HUES6 (cell line): Measurements from ENCODE around the gene OBSCN.
A peak's percentile ranks its signal among the peaks of the same experiment; 100 is the strongest.

Experiments used
- H3K27ac ChIP-seq: 2 replicates; pipeline ENCODE4 v1.7.0; 2013; ENCODE audit warnings: low read depth, mild to moderate bottlenecking, low read length, inconsistent platforms
- H3K27me3 ChIP-seq: 2 replicates; pipeline ENCODE4 v1.6.1; 2013; ENCODE audit warnings: low read length; ENCODE audit not compliant: control insufficient read depth, insufficient read depth
- H3K36me3 ChIP-seq: 2 replicates; pipeline ENCODE4 v1.6.1; 2013; ENCODE audit warnings: low read length; ENCODE audit not compliant: control insufficient read depth, insufficient read depth
- H3K4me1 ChIP-seq: 2 replicates; pipeline ENCODE4 v1.6.1; 2013; ENCODE audit warnings: low read length; ENCODE audit not compliant: control insufficient read depth, insufficient read depth
- H3K4me3 ChIP-seq: 2 replicates; pipeline ENCODE4 v1.5.1; 2013; ENCODE audit warnings: low read depth, low read length
- H3K9ac ChIP-seq: one replicate; pipeline ENCODE4 v1.6.1; 2013; ENCODE audit warnings: mild to moderate bottlenecking, low read length
- H3K9me3 ChIP-seq: 2 replicates; pipeline ENCODE4 v1.6.1; 2013; ENCODE audit warnings: low read depth, low read length; ENCODE audit not compliant: control insufficient read depth, insufficient read depth

OBSCN gene

GRCh38 chr1:228404107-228404720 is 196.4 kb downstream of the OBSCN start:
- peaks cover 15% of the 10 kb centered on the region for H3K4me1 ChIP-seq
- no peak overlapping the region for H3K9ac ChIP-seq
- H3K36me3 ChIP-seq: peaks cover 48% of the 10 kb centered on the region
- H3K4me3 ChIP-seq: peak overlapping the region; percentile 99
- H3K27me3 ChIP-seq: peaks cover 4% of the 10 kb centered on the region; the same call in 1 of the 2 replicates
- H3K9me3 ChIP-seq: no peaks in the 10 kb centered on the region
- H3K27ac ChIP-seq: no peak overlapping the region

GRCh38 chr1:228405200-228405978 is 197.5 kb downstream of the OBSCN start:
- H3K4me3 ChIP-seq: peak overlapping the region; percentile 99
- peaks cover 36% of the 10 kb centered on the region for H3K36me3 ChIP-seq
- peaks cover 15% of the 10 kb centered on the region for H3K4me1 ChIP-seq
- peak overlapping the region; percentile 96; the same call in 1 of the 2 replicates for H3K27ac ChIP-seq
- H3K9me3 ChIP-seq: no peaks in the 10 kb centered on the region
- peaks cover 4% of the 10 kb centered on the region; the same call in 1 of the 2 replicates for H3K27me3 ChIP-seq
- peak overlapping the region; percentile 97 for H3K9ac ChIP-seq

GRCh38 chr1:228405979-228406228 is 198.1 kb downstream of the OBSCN start:
- Histone ChIP-seq H3K36me3 (peaks cover 31% of the 10 kb centered on the region), H3K9me3 (no peaks in the 10 kb centered on the region), H3K4me3 (peak overlapping the region; percentile 99), H3K27me3 (peaks cover 4% of the 10 kb centered on the region; the same call in 1 of the 2 replicates), H3K9ac (peak overlapping the region; percentile 97), H3K4me1 (peaks cover 15% of the 10 kb centered on the region), H3K27ac (peak overlapping the region; percentile 96; the same call in 1 of the 2 replicates)

GRCh38 chr1:228407106-228408040 is 199.5 kb downstream of the OBSCN start:
- Histone ChIP-seq H3K4me3 (peak overlapping the region; percentile 85), H3K27ac (no peak overlapping the region), H3K27me3 (peaks cover 4% of the 10 kb centered on the region; the same call in 1 of the 2 replicates), H3K9ac (peak overlapping the region; percentile 70), H3K4me1 (peaks cover 15% of the 10 kb centered on the region), H3K9me3 (no peaks in the 10 kb centered on the region), H3K36me3 (peaks cover 21% of the 10 kb centered on the region)

DNA sequence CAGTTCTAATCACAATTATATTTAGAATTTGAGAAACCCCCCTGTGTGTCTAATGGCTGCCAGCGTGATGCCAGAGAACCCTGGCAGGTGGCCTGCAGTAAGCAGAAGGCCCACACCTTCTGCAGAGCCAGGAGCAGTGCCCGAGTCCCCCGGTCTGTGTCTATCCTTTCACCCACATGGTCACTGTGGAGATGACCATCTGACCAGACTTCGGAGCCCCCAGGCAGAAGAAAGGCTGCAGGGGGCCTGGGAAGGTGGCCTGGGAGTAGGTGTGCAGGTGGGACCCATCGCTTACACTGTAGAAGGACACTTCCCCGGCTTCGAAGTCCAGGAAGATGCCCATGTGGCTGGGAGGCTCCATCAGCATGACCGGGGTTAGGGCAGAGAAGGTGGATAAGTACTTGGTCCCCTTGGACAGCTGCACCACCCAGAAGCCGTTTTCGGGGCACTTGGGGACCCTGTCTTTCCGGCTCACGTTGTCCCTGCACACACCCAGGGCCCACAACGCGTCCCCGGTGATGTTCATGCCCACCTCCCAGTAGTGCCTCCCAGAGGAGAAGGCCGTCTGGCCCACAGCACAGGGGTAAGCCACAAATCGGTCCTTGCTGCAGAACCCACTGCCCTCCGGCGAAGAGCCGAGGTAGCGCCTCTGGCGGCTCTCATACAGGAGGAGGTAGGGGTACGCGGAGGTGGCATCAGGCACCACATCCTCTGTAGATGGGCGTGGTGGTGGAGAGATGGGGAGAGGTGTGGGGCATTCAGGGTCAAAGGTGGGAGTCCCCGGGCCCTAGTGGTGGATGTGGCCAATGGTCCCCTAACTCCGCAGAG is 200.4 kb downstream of the OBSCN start:
- Histone ChIP-seq H3K27ac (no peak overlapping the region), H3K4me3 (peak overlapping the region; percentile 85), H3K9ac (no peak overlapping the region), H3K4me1 (peaks cover 15% of the 10 kb centered on the region), H3K36me3 (peaks cover 13% of the 10 kb centered on the region), H3K9me3 (no peaks in the 10 kb centered on the region), H3K27me3 (peaks cover 4% of the 10 kb centered on the region; the same call in 1 of the 2 replicates)

- H3K4me3 ChIP-seq: no peak overlapping the region
- H3K27me3 ChIP-seq: peaks cover 10% of the 10 kb centered on the region
- no peak overlapping the region for H3K9ac ChIP-seq
- H3K4me1 ChIP-seq: peaks cover 15% of the 10 kb centered on the region
- H3K36me3 ChIP-seq: peaks cover 12% of the 10 kb centered on the region; the same call in 1 of the 2 replicates
- no peak overlapping the region for H3K27ac ChIP-seq
- no peaks in the 10 kb centered on the region for H3K9me3 ChIP-seq
Measured at GRCh38 chr1:228408869-228409805, 201.3 kb downstream of the OBSCN start.

DNA sequence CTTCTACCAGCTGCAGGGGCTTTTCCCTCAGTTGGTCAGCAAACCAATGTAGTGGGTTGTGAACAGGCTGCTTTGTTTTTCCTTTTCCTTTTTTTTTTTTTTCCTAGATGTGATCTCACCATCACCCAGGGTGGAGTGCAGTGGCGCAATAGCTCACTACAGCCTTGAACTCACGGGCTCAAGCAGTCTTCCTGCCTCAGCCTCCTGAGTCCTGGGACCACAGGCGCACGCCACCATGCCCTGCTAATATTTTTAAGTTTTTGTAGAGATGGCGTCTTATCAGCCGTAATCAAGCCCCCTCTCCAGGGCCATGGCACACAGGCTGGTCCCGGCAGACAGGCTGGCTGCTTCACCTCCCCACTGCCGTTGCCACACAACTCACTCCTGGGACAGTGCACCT is 202.2 kb downstream of the OBSCN start:
- Histone ChIP-seq H3K9me3 (no peaks in the 10 kb centered on the region), H3K9ac (no peak overlapping the region), H3K27ac (no peak overlapping the region), H3K27me3 (peaks cover 18% of the 10 kb centered on the region), H3K36me3 (0 out of 2 replicates have a peak, but pooled peaks cover 4% of the 10 kb centered on the region), H3K4me3 (no peak overlapping the region), H3K4me1 (peaks cover 11% of the 10 kb centered on the region)

DNA sequence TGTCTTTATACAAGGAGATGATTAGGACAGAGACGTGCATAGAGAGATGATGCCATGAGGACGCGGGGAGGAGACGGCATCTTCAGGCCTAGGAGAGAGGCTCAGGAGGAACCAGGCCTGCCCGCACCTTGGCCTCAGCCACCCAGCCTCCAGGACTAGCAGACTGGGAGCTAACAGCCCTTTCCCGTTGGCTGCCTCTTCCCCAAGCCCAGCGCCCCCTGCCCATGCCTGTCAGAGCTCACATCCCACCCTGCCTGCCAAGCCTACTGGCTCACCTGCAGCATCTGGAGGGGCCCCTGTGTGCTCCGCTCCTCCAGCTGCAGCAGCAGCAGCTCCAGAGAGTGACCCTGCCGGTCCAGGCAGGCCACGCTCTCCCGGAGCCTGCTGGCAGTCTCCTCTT is 202.8 kb downstream of the OBSCN start:
- no peak overlapping the region for H3K27ac ChIP-seq
- peaks cover 13% of the 10 kb centered on the region for H3K4me1 ChIP-seq
- no peak overlapping the region for H3K4me3 ChIP-seq
- 0 out of 2 replicates have a peak, but pooled peaks cover 4% of the 10 kb centered on the region for H3K36me3 ChIP-seq
- no peaks in the 10 kb centered on the region for H3K9me3 ChIP-seq
- no peak overlapping the region for H3K9ac ChIP-seq
- H3K27me3 ChIP-seq: peaks cover 25% of the 10 kb centered on the region

- H3K4me1 ChIP-seq: peaks cover 16% of the 10 kb centered on the region
- 0 out of 2 replicates have a peak, but pooled peaks cover 4% of the 10 kb centered on the region for H3K36me3 ChIP-seq
- peaks cover 29% of the 10 kb centered on the region for H3K27me3 ChIP-seq
- H3K9ac ChIP-seq: no peak overlapping the region
- H3K27ac ChIP-seq: no peak overlapping the region
- no peak overlapping the region for H3K4me3 ChIP-seq
- no peaks in the 10 kb centered on the region for H3K9me3 ChIP-seq
Measured at GRCh38 chr1:228411121-228411520, 203.3 kb downstream of the OBSCN start.
